GM12878 (cell line): Measurements from ENCODE around the gene LFNG. TPM values are rescaled to one million over a fixed set of nuclear protein-coding genes. Genes with fewer than 3 reads are reported as not detected.

Experiments
- ATAC-seq: fragments of 200-7000 bp; cut with Tn5 transposase; 3 replicates; pipeline ENCODE4 v1.9.1; 2020; ENCODE audit warnings: mild to moderate bottlenecking, moderate library complexity
- BruUV-seq: library from RNA; stranded (reverse); fragments of 400-500 nt; replicated peaks from 2 replicates; lab custom pipeline; 2021; lab: Mats Ljungman, UMichigan
- CTCF ChIA-PET: fragments of 300-600 bp; sonication (Branson Sonifier 250); formaldehyde crosslinking; extraction: SDS; loops from one replicate; lab custom pipeline; 2021; ENCODE audit warnings: inconsistent platforms; lab: Yijun Ruan, JAX
- POLR2A ChIA-PET: fragments of 350-600 bp; formaldehyde crosslinking; extraction: SDS; loops from one replicate; lab custom pipeline; 2021; ENCODE audit warnings: inconsistent platforms; lab: Charles Lee
- RAD21 ChIA-PET: fragments of 300-600 bp; sonication (Branson Sonifier 250); formaldehyde crosslinking; loops from one replicate; lab custom pipeline; 2023; ENCODE audit warnings: antibody characterized with exemption; ENCODE audit not compliant: unreplicated experiment; lab: Charles Lee
- SMC1A ChIA-PET: fragments of 300-600 bp; sonication (Branson Sonifier 250); formaldehyde crosslinking; loops from one replicate; lab custom pipeline; 2023; ENCODE audit not compliant: unreplicated experiment, uncharacterized antibody; lab: Charles Lee
- DNase-seq: peaks from one replicate; pipeline ENCODE4 v3.0.0-alpha.2; 2011; ENCODE audit warnings: low read depth, low spot score
- FAIRE-seq: peaks from 3 replicates; lab custom pipeline; 2011; peaks lifted over from hg19 to GRCh38; lab: Jason Lieb, UNC
- H2AFZ ChIP-seq: 2 replicates; pipeline ENCODE4 v1.6.0; 2011; ENCODE audit warnings: low read depth, low read length, control low read depth; ENCODE audit not compliant: control insufficient read depth
- H3K27ac ChIP-seq: 2 replicates; pipeline ENCODE4 v1.5.1; 2011; ENCODE audit warnings: control low read depth; ENCODE audit not compliant: control insufficient read depth, insufficient read depth
- H3K27me3 ChIP-seq, 2 experiments: replicated peaks in 1 of 2; 2 replicates each; pipeline versions ENCODE4 v1.6.0 to v1.6.1; 2011; ENCODE audit warnings: low read length in 1 of 2; ENCODE audit not compliant: control insufficient read depth in 2 of 2, insufficient read depth in 2 of 2
- H3K36me3 ChIP-seq, 2 experiments: 2 replicates each; pipeline ENCODE4 v1.5.1; 2011; ENCODE audit warnings: low read length in 1 of 2; ENCODE audit not compliant: control insufficient read depth in 2 of 2, insufficient read depth in 2 of 2
- H3K4me1 ChIP-seq: 2 replicates; pipeline ENCODE4 v1.6.1; 2011; ENCODE audit warnings: mild to moderate bottlenecking, low read length, moderate library complexity, mixed read lengths; ENCODE audit not compliant: control insufficient read depth, insufficient read depth
- H3K4me2 ChIP-seq: 2 replicates; pipeline ENCODE4 v1.6.0; 2011; ENCODE audit warnings: control low read depth; ENCODE audit not compliant: control insufficient read depth, insufficient read depth
- H3K4me3 ChIP-seq: fragments of 200-600 bp; sonication (generic); 2 replicates; pipeline ENCODE4 v1.5.1; 2016
- H3K79me2 ChIP-seq: 2 replicates; pipeline ENCODE4 v1.6.0; 2011; ENCODE audit warnings: low read length; ENCODE audit not compliant: control insufficient read depth, insufficient read depth
- H3K9ac ChIP-seq: 2 replicates; pipeline ENCODE4 v1.8.0; 2011; ENCODE audit warnings: low read length, control low read depth, mixed read lengths; ENCODE audit not compliant: control insufficient read depth, insufficient read depth
- H3K9me3 ChIP-seq: replicated peaks from 3 replicates; pipeline ENCODE4 v1.5.1; 2011; ENCODE audit warnings: mild to moderate bottlenecking, low read length; ENCODE audit not compliant: control insufficient read depth, insufficient read depth
- H4K20me1 ChIP-seq: 2 replicates; pipeline ENCODE4 v1.6.0; 2011; ENCODE audit not compliant: control insufficient read depth, insufficient read depth
- BHLHE40 ChIP-seq, 2 experiments: fragments of 450-650 bp in 1 of 2; IDR thresholded peaks; 2 replicates each; pipeline ENCODE4 v1.6.1; 2011 to 2017; ENCODE audit warnings: low read depth in 2 of 2, borderline replicate concordance in 1 of 2, improper control_type of control experiment in 1 of 2, low read length in 1 of 2, mild to moderate bottlenecking in 1 of 2
- FOXM1 ChIP-seq: IDR thresholded peaks from 2 replicates; pipeline ENCODE4 v1.6.1; 2012; ENCODE audit warnings: low read depth, mild to moderate bottlenecking, inconsistent platforms, low read length, moderate library complexity
- IKZF2 ChIP-seq, 2 experiments: fragments of 450-650 bp; IDR thresholded peaks; 2 replicates each; pipeline ENCODE4 v1.6.1; 2017; ENCODE audit warnings: mild to moderate bottlenecking in 2 of 2, moderate library complexity in 2 of 2
- IRF4 ChIP-seq: IDR thresholded peaks from 2 replicates; pipeline ENCODE4 v1.6.1; 2011; ENCODE audit warnings: low read depth, low read length
- PAX5 ChIP-seq: IDR thresholded peaks from 2 replicates; pipeline ENCODE4 v1.6.1; 2011; ENCODE audit warnings: low read depth, low read length, borderline replicate concordance
- RAD21 ChIP-seq: IDR thresholded peaks from 2 replicates; pipeline ENCODE4 v1.6.1; 2011; ENCODE audit warnings: mild to moderate bottlenecking, low read depth, low read length, moderate library complexity; ENCODE audit not compliant: insufficient read depth
- RUNX3 ChIP-seq: IDR thresholded peaks from 2 replicates; pipeline ENCODE4 v1.6.1; 2012; ENCODE audit warnings: low read length, inconsistent platforms
- WGBS: methylation state at CpG from one replicate; pipeline ENCODE4 v1.1.6; 2016; ENCODE audit warnings: low lambda C conversion rate; ENCODE audit not compliant: insufficient replicate concordance, insufficient coverage; ENCODE audit errors: missing lambda C conversion rate; 5-methylcytosine and 5-hydroxymethylcytosine counted together
- in situ Hi-C: fragments of 300-500 bp; cut with MboI; formaldehyde crosslinking; loops from 9 replicates; pipeline ENCODE4 v1.14.3; 2018; ENCODE audit warnings: mixed read lengths
- intact Hi-C: fragments of 100-400 bp; cut with micrococcal nuclease; formaldehyde crosslinking; loops from one replicate; pipeline ENCODE4 v1.14.2; 2022; ENCODE audit not compliant: unreplicated experiment
- polyA plus RNA-seq, 11 experiments: library from polyadenylated mRNA; depleted of rRNA in 4 of 11; unstranded in 6 of 11; stranded (reverse) in 5 of 11; fragments of >200 nt; fragmentation: Nextera tagmentation in 4 of 11; fragmentation: Illumina TruSeq in 1 of 11; extraction: Ambion mirVana in 4 of 11; extraction: Trizol in 1 of 11; gene quantifications; 1 replicate in 1 of 11; 2 replicates in 10 of 11; pipeline versions ENCODE4 v1.2.1 to v1.2.3, GENCODE V29; 2011 to 2016; ENCODE audit warnings: inconsistent platforms in 2 of 11, missing spikeins in 2 of 11, low read depth in 1 of 11
- total RNA-seq, 4 experiments: library from RNA; depleted of rRNA in 3 of 4; stranded (reverse); fragments of >200 nt in 3 of 4; fragmentation: Illumina TruSeq in 1 of 4; extraction: Trizol in 1 of 4; gene quantifications; 2 replicates each; pipeline versions ENCODE4 v1.2.1 to v1.2.3, GENCODE V29; 2013 to 2021
- TF ChIP-seq, protein P1 (sequence below): fragments of 450-650 bp; IDR thresholded peaks from 2 replicates; pipeline ENCODE4 v1.6.1; 2018; ENCODE audit warnings: borderline replicate concordance, mild to moderate bottlenecking; ENCODE audit not compliant: partially characterized antibody
- TF ChIP-seq, protein P2 (sequence below), 3 experiments: IDR thresholded peaks in 2 of 3; conservative IDR thresholded peaks in 1 of 3; 2 replicates each; pipeline ENCODE4 v1.5.1; 2011; ENCODE audit warnings: low read depth in 3 of 3, low read length in 3 of 3, mild to moderate bottlenecking in 3 of 3, control low read depth in 2 of 3, moderate library complexity in 2 of 3, inconsistent platforms in 1 of 3, mixed read lengths in 1 of 3; ENCODE audit not compliant: control insufficient read depth in 2 of 3, insufficient read depth in 1 of 3; ENCODE audit errors: extremely low read depth in 1 of 3

The LFNG gene
- total and polyA plus RNA-seq, 10 of the 15 experiments (the other 5 are each of a cell fraction or from before 2014, with no cell fraction given): 0.09 to 0.68 (median 0.33) TPM; not detected in 2

- TF ChIP-seq, protein P1, sequence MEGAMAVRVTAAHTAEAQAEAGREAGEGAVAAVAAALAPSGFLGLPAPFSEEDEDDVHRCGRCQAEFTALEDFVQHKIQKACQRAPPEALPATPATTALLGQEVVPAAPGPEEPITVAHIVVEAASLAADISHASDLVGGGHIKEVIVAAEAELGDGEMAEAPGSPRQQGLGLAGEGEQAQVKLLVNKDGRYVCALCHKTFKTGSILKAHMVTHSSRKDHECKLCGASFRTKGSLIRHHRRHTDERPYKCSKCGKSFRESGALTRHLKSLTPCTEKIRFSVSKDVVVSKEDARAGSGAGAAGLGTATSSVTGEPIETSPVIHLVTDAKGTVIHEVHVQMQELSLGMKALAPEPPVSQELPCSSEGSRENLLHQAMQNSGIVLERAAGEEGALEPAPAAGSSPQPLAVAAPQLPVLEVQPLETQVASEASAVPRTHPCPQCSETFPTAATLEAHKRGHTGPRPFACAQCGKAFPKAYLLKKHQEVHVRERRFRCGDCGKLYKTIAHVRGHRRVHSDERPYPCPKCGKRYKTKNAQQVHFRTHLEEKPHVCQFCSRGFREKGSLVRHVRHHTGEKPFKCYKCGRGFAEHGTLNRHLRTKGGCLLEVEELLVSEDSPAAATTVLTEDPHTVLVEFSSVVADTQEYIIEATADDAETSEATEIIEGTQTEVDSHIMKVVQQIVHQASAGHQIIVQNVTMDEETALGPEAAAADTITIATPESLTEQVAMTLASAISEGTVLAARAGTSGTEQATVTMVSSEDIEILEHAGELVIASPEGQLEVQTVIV: no peak
Observed at GRCh38 chr7:2566348-2566889, 46.8 kb downstream of the LFNG start (continued).

- H4K20me1 ChIP-seq: no peaks in the 10 kb centered on the region
- peak overlapping the region; percentile 54; the same call in 1 of the 2 replicates for H3K4me3 ChIP-seq
- peak overlapping the region; percentile 64 for H3K4me2 ChIP-seq
- H3K27ac ChIP-seq: peak overlapping the region; percentile 60
- peak; percentile 95 for ATAC-seq
- H3K9me3 ChIP-seq: no peaks in the 10 kb centered on the region
- peak; percentile 66 for DNase-seq
- ChIA-PET SMC1A (interaction anchor here (0.7 to 3.7 kb wide), 12 partner anchors 8 to 254 kb away, joined by 3 to 29 read pairs (median 4); partner anchors contain the start of gene IQCE), RAD21 (interaction anchor here (0.6 to 3.1 kb wide), 8 partner anchors 20 to 143 kb away, joined by 3 to 28 read pairs (median 4); no protein-coding TSS in a partner anchor), POLR2A (interaction anchor here (0.5 to 1.8 kb wide), 8 partner anchors 11 to 374 kb away, joined by 3 to 6 read pairs (median 3); partner anchors contain the start of genes BRAT1 and TTYH3), CTCF (interaction anchor here (0.5 to 3.7 kb wide), 27 partner anchors 8 to 437 kb away, joined by 3 to 28 read pairs (median 4); partner anchors contain the start of genes IQCE and TTYH3)
- H3K4me1 ChIP-seq: peaks cover 23% of the 10 kb centered on the region
- H3K79me2 ChIP-seq: no peaks in the 10 kb centered on the region
- H3K27me3 ChIP-seq: no peaks in the 10 kb centered on the region
- H2AFZ ChIP-seq: peak overlapping the region; percentile 21; the same call in 1 of the 2 replicates
- intact Hi-C loops: loop anchor here (2.0 to 5.0 kb wide), 4 partner anchors 64 to 142 kb away; partner anchors contain the start of gene TTYH3
- BruUV-seq: no TSS peak
- peak; percentile 89 for FAIRE-seq
- WGBS: 13% methylated on average over 28 of the region's 28 CpGs
- H3K36me3 ChIP-seq: no peaks in the 10 kb centered on the region; a peak in 1 of 4 replicates
- in situ Hi-C loops: no loop called here
- no peak overlapping the region for H3K9ac ChIP-seq
- TF ChIP-seq RAD21 (peak; percentile 38; the same call in 1 of the 2 replicates), IRF4 (peak; percentile 28; the same call in 1 of the 2 replicates), IKZF2 (IDR thresholded peaks at IDR 0.05) (peak; percentile 62 to 74; a peak in 3 of 4 replicates), PAX5 (peak; percentile 53; the same call in 1 of the 2 replicates), RUNX3 (0 out of 2 replicates have a peak, but pooled peaks have one; percentile 17), BHLHE40 (IDR thresholded peaks at IDR 0.05; ENCODE audit: borderline replicate concordance in 1 of 2, low read depth in 2 of 2, low read length in 1 of 2) (peak; percentile 93 to 95), FOXM1 (no peak)
- TF ChIP-seq, protein P2, sequence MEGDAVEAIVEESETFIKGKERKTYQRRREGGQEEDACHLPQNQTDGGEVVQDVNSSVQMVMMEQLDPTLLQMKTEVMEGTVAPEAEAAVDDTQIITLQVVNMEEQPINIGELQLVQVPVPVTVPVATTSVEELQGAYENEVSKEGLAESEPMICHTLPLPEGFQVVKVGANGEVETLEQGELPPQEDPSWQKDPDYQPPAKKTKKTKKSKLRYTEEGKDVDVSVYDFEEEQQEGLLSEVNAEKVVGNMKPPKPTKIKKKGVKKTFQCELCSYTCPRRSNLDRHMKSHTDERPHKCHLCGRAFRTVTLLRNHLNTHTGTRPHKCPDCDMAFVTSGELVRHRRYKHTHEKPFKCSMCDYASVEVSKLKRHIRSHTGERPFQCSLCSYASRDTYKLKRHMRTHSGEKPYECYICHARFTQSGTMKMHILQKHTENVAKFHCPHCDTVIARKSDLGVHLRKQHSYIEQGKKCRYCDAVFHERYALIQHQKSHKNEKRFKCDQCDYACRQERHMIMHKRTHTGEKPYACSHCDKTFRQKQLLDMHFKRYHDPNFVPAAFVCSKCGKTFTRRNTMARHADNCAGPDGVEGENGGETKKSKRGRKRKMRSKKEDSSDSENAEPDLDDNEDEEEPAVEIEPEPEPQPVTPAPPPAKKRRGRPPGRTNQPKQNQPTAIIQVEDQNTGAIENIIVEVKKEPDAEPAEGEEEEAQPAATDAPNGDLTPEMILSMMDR (IDR thresholded peaks at IDR 0.05 in 2 of 3, conservative IDR thresholded peaks at IDR 0.05 in 1 of 3; ENCODE audit: control insufficient read depth in 2 of 3, extremely low read depth in 1 of 3, insufficient read depth in 1 of 3, low read depth in 3 of 3, low read length in 3 of 3): peak; percentile 32 to 49 (median 47); a peak in 5 of 6 replicates
Observed at GRCh38 chr7:2566890-2567678, 47.5 kb downstream of the LFNG start.
